Measurements from ENCODE around the gene ASCC2. TPM values are rescaled to one million over a fixed set of nuclear protein-coding genes. Genes with fewer than 3 reads are reported as not detected.

ASCC2 gene
- total RNA-seq, 1 donor from 2014 or later, result 24.9 TPM

- H3K4me1 ChIP-seq, result no peaks in the 10 kb centered on the region
- TF ChIP-seq CTCF (IDR thresholded peaks at IDR 0.05), result no peak
- H3K4me3 ChIP-seq, result no peak overlapping the region
- intact Hi-C loops (cut with DNase I), result no loop called here
- H3K36me3 ChIP-seq, result peaks cover 37 to 47% of the 10 kb centered on the region in 2 donors
- H3K27me3 ChIP-seq, result no peaks in the 10 kb centered on the region
- DNase-seq (ENCODE audit: low spot score in 2 of 2), result no peak
- no peak overlapping the region for H3K27ac ChIP-seq
- no peaks in the 10 kb centered on the region for H3K9me3 ChIP-seq
Observed at GRCh38 chr22:29787371-29787980, 50.6 kb downstream of the ASCC2 start.

- no peaks in the 10 kb centered on the region for H3K9me3 ChIP-seq
- peaks cover 25 to 32% of the 10 kb centered on the region in 2 donors for H3K36me3 ChIP-seq
- intact Hi-C loops (cut with DNase I), result no loop called here
- no peaks in the 10 kb centered on the region for H3K27me3 ChIP-seq
- H3K27ac ChIP-seq, result no peak overlapping the region
- no peak overlapping the region for H3K4me3 ChIP-seq
- peaks cover 3% of the 10 kb centered on the region in 2 donors for H3K4me1 ChIP-seq
- no peak for TF ChIP-seq CTCF (IDR thresholded peaks at IDR 0.05)
- DNase-seq (ENCODE audit: low spot score in 2 of 2), result no peak
Observed at GRCh38 chr22:29786031-29786430, 52.0 kb downstream of the ASCC2 start.

- DNase-seq (ENCODE audit: low spot score in 2 of 2), result no peak
- no peaks in the 10 kb centered on the region for H3K27me3 ChIP-seq
- no peaks in the 10 kb centered on the region for H3K9me3 ChIP-seq
- H3K27ac ChIP-seq, result no peak overlapping the region
- H3K4me3 ChIP-seq, result no peak overlapping the region
- H3K4me1 ChIP-seq, result peaks cover 3 to 6% of the 10 kb centered on the region in 2 donors
- intact Hi-C loops (cut with DNase I), result no loop called here
- no peak for TF ChIP-seq CTCF (IDR thresholded peaks at IDR 0.05)
- peaks cover 12 to 19% of the 10 kb centered on the region in 2 donors for H3K36me3 ChIP-seq
Observed at GRCh38 chr22:29784451-29785361, 53.4 kb downstream of the ASCC2 start.

- Histone ChIP-seq H3K27me3 (no peaks in the 10 kb centered on the region), H3K27ac (peak overlapping the region; percentile 4 to 44), H3K4me1 (peaks cover 3 to 6% of the 10 kb centered on the region in 2 donors), H3K36me3 (no peaks in the 10 kb centered on the region), H3K9me3 (no peaks in the 10 kb centered on the region), H3K4me3 (no peak overlapping the region)
- no peak for DNase-seq (ENCODE audit: low spot score in 2 of 2)
- no peak for TF ChIP-seq CTCF (IDR thresholded peaks at IDR 0.05)
- intact Hi-C loops (cut with DNase I), result no loop called here
Observed at GRCh38 chr22:29782061-29782845, 55.8 kb downstream of the ASCC2 start.

GRCh38 chr22:29780748-29781676 lies 57.1 kb downstream of the ASCC2 start:
- no peaks in the 10 kb centered on the region for H3K36me3 ChIP-seq
- no peaks in the 10 kb centered on the region for H3K9me3 ChIP-seq
- H3K27ac ChIP-seq, result peak overlapping the region; percentile 31 to 44
- no peak overlapping the region for H3K4me3 ChIP-seq
- H3K4me1 ChIP-seq, result peaks cover 3 to 6% of the 10 kb centered on the region in 2 donors
- DNase-seq (ENCODE audit: low spot score in 2 of 2), result no peak
- no peak for TF ChIP-seq CTCF (IDR thresholded peaks at IDR 0.05)
- intact Hi-C loops (cut with DNase I), result no loop called here
- no peaks in the 10 kb centered on the region for H3K27me3 ChIP-seq
